CD4-positive, alpha-beta T cell treated with Interleukin-6 for 4 hours (primary cell): ENCODE results near the gene NCKAP5.

Experiments
- DNase-seq: peaks from one replicate; pipeline ENCODE4 v3.0.0-alpha.2; 2020; ENCODE audit warnings: mixed read lengths

NCKAP5 gene

DNA sequence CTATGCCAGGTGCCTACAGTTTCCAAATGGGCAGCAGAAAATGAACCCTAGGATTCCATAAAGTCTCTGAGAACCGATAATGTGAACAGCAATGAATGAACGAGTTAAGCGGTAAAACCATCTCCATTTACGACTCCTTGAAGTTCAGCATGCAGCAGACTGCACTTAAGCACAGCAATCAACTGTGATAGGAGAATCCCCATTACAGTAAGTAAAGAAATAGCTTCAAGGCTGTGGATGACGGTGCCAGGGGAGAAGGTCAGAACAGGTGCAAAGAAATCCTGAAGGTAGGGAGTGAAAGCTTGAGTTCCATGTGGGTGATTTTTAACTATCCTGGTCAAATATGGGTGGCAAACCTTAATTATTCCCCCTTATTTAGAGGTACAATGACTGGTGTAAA lies 444.4 kb downstream of the NCKAP5 start:
- DNase-seq = no peak

DNA sequence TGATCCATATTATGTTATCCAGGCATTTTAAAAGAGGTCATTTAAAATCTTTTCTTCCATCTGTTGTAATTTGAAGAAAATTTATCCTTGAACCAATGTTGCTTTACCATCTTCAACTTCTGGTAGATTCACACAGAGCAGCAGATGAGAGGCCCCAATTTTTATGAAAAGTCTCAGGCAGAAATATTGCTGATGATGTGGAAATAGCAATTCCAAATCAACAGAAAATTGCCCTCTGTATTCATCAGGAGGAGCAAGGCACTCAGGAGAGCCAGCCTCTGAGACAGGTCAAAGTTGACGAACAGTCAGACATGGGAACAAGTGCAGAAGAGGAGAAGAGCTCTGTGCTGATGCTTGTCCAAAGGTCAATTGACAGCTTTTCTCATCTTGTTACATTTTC lies 444.9 kb downstream of the NCKAP5 start:
- no peak for DNase-seq

DNA sequence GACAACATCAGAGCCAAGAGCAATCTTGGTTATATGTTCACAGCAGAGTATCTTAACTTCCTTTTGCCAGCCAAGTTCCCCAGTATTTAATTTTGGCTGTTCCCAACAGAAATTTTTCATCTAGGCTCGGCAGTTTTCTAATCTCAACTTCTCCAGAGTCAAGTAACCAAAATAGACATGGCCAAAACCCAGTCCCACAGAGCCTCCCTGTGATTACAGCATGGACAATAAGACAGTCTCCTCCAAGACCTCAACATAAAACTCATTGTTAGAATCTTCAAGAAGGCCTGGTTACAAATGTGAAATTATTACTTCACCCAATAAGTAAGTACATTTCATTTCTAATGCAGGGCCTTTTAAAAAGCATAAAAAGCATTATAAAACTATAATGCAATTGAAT lies 445.7 kb downstream of the NCKAP5 start:
- no peak for DNase-seq

DNA sequence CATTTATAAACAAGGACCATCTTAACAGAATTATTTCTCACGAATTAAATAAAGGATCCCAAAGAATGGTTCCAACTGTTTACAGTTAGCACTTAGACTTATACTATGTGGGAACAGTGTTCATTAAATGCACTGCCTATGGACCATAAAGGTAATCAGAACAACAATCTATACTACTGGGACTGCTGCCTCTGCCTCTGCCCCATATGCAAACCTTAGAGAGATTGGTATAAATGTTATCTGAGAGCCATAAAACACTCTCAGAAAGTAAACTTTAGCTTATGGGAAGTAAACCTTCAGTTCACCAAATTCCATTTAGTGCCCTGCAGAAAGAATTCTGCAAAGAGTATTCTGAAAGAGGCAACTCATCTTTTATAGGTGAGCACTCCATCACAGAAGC lies 448.0 kb downstream of the NCKAP5 start:
- no peak for DNase-seq

DNA sequence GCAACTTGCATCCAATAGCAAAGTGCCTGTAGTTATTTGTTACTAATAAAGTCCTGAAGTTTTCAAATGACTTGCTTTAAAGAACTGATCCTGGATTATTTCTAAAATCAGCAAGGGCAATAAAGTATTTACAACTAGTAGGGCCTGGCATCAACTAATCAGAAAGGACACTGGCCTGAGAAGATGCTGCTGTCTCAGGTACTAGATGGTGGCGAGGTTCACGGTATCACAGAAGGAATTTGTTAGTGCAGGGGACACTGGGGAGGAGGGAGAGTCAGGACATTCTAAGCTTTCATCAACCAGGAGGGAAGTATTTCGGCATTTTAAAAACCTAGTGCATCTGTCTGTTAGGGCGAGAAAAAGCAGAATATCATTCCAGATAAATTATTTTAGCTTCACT lies 458.1 kb downstream of the NCKAP5 start:
- DNase-seq = no peak

DNA sequence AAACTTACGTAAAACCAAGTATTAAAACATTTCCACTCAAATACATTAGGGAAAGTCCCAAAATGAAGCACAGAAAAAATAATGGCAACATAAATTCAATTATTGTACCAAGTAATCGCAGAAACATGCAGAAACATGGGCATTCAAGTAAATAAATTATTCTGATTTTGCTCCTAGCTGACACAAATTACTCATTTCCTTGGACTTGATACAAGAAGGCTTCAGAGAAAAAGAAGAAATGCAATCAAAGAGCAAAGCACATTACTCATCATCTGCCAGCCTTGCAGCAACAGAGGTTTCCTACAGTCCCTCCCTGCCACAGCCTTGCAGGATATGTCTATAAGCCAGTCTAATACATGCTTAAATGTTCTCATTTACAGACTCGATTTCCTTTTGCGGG lies 458.5 kb downstream of the NCKAP5 start:
- DNase-seq = no peak

DNA sequence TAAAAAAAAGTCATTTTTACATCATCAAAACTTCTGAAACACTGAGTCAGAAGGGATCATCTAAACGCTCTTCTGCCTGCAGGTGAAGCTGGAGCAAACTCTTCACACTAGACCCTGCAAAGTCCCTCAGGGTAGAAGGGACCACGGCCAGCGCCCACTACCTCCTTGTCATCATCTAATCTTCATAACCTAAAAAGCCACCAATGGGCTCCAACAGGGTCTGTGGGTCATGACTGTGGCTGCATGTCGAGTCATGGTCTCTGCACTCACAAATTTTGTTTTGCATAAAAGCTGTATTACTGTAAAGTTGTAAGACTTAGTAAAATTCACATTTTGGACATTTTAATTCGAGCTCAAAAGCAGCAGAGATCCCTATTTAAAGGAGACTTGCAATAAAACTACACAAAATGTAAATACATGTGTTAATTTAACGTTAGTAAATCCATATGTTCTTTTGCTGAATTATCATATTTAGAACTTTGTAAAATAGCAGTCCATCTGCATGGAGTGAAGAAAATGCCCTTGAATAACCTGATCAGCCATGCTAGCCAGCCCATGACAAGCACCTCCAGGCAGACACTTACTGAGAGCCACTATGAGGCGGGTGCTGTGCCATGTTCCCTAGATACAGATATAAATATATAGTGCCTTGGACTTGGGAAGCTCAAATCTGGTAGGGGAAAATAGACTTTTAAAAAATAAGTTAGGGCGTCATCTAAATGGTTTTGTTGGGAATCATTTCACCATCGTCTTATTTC lies 461.0 kb downstream of the NCKAP5 start:
- DNase-seq = no peak

DNA sequence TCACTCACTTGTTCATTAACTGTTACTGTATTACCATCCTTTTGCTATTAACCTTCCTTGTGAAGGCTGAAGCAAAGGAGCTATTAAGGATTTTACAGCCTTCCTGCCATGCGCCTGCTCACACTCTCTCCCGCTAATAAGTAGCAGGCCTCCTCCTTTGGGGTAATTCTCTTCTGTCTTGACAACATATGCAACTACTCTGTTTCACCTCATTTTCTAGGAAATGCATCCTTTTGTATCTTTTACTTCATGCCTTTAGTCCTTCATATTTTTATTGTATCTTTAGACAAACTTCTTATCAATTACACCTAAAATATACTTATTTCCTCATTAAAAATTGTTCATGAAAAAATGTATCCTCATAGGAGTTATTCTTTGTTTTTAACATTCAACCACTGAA lies 463.4 kb downstream of the NCKAP5 start:
- no peak for DNase-seq

DNA sequence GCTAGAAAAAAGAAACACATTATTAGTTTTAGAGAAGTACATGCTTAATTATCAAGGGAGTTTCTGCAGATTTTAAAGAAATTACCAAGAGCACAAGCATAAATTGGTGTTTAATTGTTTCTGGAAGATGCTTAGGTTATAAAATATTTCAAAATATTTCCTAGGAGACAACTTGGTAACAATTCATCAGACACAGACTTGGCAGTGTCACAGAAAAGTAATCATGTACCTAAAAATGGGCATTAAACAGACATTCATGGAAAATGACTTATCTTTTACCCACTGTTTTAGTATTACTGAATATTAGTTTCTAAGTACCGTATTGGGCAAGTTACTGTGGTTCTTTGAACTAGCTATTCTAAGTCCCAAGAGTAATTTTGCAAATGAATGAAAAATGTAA lies 469.5 kb downstream of the NCKAP5 start:
- DNase-seq = no peak

DNA sequence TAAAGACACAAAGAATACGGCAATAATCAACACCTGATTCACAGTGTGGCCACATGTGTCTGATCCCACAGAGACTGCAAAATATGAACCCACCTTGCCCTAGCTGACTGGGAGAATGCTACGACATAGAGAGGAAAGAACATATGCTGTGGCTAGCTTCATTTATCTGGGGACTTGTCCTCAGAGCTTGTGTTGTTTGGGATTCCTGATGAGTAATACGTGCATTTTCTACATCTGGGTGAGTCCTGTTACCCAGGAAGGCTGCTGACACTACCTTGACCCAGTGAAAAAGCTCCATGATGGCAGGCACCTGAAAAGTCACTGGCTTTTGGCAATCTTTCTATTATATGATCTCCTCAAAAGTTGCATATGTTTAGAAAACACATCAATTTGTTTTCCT lies 470.6 kb downstream of the NCKAP5 start:
- DNase-seq = no peak

DNA sequence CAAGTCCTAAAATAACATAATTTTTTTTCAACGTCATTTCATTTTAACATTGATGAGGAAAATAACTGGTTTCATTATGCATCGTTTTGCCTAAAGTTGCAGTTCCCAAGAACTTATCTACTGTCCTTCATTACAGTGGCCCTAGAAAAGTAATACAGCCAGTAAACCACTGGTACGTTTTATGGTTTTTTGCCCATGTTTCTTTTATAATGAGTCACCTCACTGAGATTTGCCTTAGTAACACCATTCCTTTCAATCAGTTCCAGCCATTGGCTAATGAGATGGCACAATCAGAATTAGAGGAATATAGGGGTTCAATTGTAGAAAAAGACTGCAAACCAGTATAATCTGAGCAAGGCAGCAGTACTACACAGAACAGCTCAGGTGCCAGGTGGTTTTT lies 475.7 kb downstream of the NCKAP5 start:
- DNase-seq = no peak

DNA sequence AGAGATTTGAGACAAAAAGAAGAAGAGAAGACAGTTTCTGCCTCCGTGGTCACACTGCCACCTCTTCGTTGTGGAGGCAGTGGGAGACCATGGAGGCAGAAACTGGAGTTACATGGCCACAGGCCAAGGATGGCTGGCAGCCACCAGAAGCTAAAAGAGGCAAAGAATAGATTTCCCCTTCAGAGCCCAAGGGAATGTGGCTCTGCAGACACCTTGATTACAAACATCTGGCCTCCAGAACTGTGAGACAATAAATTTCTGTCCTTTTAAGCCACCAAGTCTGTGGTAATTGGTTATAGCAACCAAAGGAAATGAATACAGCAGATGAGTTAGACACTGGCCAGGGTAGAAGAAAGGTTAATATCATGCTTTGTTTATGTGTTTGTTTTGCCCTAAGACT lies 477.9 kb downstream of the NCKAP5 start:
- no peak for DNase-seq

DNA sequence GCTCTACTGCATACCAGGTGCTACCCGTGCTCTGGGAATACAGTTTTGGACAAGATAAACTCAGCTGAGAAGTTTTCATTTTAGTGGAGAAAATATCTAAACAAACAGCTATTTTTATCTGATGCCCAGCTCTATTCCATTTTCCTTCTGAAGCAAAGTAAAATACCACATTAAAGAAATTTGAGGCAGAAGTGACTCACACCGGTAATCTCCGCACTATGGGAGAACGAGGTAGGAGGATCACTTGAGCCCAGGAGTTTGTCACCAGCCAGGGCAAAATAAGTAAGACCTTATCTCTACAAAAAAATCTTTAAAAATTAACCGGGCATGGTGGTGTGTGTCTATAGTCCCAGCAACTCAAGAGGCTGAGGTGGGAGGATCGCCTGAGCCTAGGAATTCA lies 482.1 kb downstream of the NCKAP5 start:
- DNase-seq = no peak

DNA sequence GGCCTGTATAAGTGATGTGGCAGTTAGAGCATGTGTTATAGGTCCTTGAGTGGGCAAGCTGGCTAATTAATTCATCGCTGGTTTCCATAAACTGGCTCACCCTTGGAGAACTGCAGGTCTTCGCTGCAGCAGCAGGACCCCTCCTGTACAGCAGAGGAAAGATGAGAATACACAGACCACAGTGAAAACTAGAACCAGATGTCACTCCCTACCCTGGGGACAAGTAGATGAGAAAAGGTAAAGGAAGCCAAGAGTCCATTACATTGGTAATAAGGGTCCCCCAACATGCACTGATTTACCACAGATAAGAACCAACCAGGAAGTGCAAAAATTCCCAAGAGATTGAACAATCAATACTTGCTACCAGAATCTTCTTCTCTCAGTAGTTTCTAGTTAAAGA lies 482.6 kb downstream of the NCKAP5 start:
- no peak for DNase-seq

DNA sequence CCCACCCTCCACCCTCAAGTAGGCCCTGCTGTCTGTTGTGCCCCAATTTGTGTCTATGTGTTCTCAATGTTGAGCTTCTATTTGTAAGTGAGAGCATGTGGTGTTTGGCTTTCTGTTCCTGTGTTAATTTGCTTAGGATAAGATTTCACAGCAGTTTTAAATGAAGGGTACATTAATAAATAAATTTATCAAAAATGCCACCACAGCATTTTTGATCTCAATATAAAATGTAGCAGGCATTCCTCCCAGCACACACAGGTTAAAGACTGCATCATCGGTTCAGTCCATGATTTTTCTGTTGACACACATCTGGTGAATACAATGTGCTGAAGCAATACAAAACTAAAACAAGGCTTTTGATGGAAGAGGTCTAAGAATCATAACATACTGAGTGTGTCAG lies 486.2 kb downstream of the NCKAP5 start:
- no peak for DNase-seq

DNA sequence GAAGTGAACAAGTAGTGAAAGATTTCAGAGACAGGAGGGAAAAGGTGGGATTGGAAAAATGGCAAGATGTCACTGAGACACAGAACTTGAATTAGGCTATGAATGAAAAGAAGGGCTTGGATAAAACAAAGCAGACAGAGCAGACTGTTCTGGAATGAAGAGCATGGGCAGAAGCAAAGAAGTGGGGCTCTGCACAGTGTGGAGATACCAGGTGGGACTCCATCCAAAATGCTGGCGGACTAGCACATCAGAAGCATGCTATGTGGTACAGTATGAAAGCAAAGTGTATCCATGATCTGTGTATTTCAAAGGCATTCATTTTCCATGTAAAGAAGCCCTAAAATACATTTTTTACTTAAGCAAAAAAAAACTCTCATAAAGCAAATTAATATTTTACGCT lies 487.4 kb downstream of the NCKAP5 start:
- DNase-seq = no peak

DNA sequence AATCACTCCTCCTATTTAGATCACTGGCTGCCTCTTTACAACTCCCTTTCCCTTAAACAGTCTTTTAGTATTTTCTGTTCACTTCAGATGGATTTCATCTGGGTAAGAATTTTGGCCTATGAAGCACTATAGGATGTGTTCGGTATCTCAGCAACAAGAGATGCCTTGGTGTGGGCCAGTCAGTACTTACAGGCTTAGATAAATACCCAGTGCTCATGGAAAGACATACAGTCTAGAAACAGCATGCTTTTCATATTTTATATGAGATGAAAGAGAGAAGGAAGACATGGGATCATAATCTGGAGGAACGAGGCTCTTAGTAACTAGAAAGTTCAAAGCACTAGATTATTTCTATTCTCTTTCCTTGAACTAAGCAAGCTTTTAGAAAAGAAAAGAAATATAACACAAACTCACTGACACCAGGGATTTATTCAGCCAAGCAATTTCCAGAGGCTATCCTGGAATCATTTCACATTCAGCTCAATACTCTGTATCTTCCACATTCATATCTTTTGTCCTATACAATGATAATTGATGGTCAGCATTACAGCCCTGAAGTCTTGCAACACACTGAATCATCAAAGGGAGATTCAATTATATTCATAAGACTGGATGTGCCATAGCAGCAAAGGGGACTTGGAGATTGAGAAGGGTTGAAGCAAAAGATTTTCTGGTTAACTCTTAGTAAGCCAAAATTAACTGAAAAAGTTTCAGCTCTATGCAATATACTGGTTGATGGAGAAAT lies 489.4 kb downstream of the NCKAP5 start:
- no peak for DNase-seq

DNA sequence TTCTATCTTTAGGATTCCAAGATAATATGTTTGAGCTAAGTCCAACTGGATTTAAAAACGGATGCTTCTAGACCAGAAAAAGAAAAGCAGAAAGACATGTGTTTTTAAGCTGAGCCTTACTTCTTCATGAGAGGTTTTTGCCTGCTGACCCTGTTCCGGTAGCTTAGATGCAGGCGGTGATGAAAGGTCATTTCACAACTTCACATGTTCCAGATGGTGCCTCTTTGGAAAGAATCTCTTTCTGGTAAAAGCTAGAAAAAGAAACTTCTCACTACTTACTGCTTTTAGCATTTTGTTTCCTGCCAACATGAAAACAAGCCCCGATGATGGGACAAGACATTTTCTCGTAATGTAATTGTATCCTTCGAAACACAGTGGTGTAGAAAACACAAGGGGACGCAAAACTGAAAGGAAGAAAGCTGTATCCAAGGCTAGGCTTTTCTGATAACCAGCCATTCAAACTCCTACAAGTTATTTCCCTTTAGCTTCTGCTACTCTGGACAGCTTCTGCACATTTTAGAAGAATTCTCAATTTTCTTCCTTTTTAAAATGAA lies 490.9 kb downstream of the NCKAP5 start:
- DNase-seq = no peak

DNA sequence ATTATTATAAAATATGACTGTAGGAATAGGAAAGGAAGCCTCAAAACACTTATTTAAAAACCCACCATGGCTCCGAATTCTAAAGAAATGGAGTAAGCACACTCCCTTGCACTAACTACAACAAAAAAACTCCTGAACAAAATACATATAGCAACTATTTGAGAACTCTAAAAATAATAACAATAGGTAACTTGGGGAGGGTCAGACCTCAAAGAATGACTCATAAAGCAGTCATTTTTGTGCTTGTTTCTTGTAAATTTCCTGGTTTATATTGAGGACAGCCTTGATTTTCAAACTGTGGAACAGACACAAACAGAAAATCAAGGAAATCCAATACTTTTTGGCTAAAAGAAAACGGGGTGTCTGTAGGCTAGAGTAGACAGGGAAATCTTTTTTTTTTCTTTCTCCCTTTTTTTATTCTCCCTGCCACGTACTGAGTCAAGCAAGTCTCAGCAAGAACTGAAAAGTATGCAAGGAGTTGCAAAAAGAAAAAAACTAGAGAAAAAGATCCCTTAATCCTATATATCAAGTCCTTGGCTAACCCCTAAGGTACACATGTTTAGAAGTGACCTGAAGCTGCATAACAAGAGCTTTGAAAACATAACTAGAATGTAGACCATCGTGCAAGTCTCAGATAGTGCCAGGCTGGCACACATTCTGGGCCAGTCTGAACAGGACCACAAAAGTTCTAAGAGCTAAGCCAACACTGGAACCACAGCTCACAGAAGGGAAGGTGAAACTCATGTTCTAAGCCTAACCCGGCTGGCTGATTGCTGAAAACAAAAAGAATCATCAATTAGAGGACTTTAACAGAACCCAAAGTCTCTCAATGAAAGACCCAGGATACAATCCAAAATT lies 495.2 kb downstream of the NCKAP5 start:
- no peak for DNase-seq

DNA sequence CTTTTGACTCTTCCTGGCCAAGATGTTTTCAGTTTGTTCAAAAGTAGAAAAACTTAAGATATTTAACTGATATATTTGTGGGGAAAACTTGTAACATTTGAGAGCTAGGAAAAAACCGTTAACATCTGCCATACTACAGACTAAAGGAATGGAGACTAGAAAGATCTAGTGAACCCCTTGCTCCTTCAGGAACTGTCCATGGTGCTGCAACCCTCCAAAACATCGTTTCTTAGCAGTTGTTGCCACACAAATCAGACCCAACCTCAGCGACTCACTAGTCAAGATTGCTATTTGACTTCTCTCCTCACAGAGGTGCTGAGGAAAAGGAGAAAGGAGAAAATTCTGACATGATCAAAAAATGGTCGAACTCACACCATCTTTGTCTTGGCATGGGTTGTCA lies 504.5 kb downstream of the NCKAP5 start:
- DNase-seq = no peak

DNA sequence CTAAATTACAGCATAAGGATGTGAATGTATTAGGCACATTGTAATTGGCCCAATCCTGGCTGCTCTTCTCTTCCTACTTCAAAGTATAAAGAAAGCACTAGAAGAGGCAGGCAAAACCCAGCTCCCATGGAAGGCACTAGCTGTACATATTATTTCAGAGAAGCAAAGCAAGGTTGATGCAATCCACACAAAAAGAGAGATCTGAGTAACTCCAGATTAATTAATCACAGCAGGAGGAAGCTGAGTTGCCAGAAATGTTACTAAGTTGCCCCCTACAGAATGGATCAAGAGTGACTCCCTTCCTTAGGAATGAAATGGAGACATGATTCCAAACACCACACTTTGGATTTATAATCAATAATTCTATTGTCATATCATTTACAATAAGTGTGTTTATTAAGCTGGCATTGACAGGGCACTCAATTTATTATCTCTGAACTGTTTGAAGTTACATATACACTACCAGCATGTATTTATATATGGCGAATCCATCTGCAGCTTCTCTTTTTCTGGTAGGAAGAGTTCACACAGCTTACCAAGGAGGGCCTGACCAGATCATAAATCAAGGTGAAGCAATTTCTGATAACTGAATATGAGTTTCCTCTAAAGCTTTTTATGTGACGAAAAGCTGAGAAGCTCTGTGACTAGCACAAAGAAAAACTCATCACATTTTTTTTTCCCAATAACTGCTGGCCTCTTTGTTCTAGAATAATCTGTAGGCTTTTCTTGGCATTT lies 505.2 kb downstream of the NCKAP5 start:
- DNase-seq = no peak

DNA sequence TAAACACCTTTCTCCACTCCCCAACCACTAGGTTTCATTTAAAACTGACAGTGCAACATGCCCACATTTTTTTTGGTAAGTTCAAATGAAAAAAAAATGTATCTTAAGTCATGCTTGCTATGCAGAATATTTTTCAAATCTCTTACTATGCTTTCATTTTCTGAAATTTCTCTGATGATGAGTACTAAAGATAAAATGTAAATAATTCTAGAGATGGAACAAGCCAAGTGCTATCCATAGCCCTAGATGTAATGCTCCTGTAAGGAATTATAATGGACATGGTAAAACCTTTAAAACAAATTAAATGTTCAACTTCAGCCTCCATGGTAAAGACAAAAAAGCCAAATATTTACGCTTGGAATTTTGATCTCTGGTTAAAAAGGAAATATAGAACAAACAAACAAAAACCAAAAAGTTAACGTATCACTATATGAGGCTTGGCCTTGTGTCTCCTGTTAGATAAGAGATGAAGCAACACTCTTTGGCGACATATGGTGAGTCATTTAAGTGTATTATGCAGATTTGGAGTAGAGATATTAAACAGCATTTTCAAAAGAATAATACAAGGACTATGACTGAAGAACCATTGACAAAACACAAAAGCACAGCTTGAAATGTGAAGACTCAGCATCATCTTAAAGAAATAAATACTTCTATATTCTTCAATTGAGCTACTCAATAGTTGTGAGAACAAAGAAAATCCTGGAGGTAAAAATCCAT lies 506.2 kb downstream of the NCKAP5 start:
- DNase-seq = no peak
